ENCODE data around the gene MED12L. TPM values are rescaled to one million over a fixed set of nuclear protein-coding genes. Genes with fewer than 3 reads are reported as not detected.

The MED12L gene
- total RNA-seq, 1 experiment from 2014 or later: 0.29 TPM

DNA sequence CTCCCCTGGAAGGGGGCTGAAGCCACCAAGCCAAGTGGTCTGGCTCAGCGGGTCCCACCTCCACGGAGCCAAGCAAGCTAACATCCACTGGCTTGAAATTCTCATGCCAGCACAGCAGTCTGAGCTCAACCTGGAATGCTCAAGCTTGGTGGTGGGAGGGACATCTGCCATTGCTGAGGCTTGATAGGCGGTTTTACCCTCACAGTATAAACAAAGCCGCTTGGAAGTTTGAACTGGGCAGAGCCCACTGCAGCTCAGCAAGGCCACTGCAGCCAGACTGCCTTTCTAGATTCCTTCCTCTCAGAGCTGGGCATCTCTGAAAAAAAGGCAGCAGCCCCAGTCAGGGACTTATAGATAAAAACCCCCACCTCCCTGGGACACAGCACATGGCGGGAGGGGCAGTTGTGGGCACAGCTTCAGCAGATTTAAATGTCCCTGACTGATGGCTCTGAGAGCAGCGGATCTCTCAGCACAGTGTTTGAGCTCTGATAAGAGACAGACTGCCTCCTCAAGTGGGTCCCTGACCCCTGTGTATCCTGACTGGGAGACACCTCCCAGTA lies 398.6 kb downstream of the MED12L start:
- no peaks in the 10 kb centered on the region for H3K36me3 ChIP-seq
- no peaks in the 10 kb centered on the region for H3K4me1 ChIP-seq (replicated peaks)
- no peaks in the 10 kb centered on the region for H3K9me3 ChIP-seq (replicated peaks)
- no peak overlapping the region for H3K27ac ChIP-seq
- H3K27me3 ChIP-seq (replicated peaks): no peaks in the 10 kb centered on the region
- H3K4me3 ChIP-seq: no peak overlapping the region
- DNase-seq (ENCODE audit: low read depth in 1 of 2, low spot score in 2 of 2): no peak

Other genes with a start within 250 kb of the MED12L start
- not detected in 2 replicates for gene MINDY4B, start 180.2 kb upstream of the MED12L start, total RNA-seq (2014; rRNA removed; shearing (Covaris generic))
- gene CLRN1, start 112.9 kb upstream of the MED12L start, total RNA-seq (2014; rRNA removed; shearing (Covaris generic)): not detected in 2 replicates
- not detected in 2 replicates for gene GPR171, start 117.6 kb downstream of the MED12L start, total RNA-seq (2014; rRNA removed; shearing (Covaris generic))
- not detected in 2 replicates for gene P2RY14, start 192.9 kb downstream of the MED12L start, total RNA-seq (2014; rRNA removed; shearing (Covaris generic))
- 0.29 TPM in 1 of 2 replicates, not detected in the other for gene GPR87, start 231.2 kb downstream of the MED12L start, total RNA-seq (2014; rRNA removed; shearing (Covaris generic))
- gene P2RY13, start 243.9 kb downstream of the MED12L start, total RNA-seq (2014; rRNA removed; shearing (Covaris generic)): not detected in 2 replicates